Activated CD4-positive, alpha-beta T cell treated with anti-CD3 and anti-CD28 coated beads for 48 hours (primary cell): ENCODE results near the gene ATP8A1.

Experiments used
- DNase-seq: peaks from one replicate; pipeline ENCODE4 v3.0.0-alpha.2; 2020

The ATP8A1 gene

GRCh38 chr4:42458657-42459056, 198.2 kb downstream of the ATP8A1 start:
- DNase-seq = no peak

- DNase-seq = no peak
Observed at GRCh38 chr4:42454755-42455420, 202.0 kb downstream of the ATP8A1 start.

DNA sequence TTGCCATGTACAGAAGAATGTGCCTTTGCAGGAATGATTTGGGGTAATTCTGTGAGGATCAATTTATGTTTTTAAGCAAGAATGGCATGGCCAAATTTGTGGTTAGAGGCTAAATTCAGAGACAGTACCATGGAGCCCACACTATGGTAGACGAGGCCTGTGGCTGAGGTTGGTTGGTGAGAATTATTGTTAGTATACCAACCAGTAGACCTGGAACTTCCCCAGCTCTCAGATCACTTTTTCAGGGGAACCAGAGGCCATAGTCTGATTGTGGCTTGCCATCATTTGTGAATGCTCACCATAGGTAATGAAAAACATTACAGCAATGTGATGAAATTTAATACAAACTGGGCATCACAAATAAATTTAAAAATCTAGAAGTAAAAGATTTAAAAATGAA, 203.3 kb downstream of the ATP8A1 start:
- no peak for DNase-seq

- DNase-seq = no peak
Observed at GRCh38 chr4:42452823-42453222, 204.1 kb downstream of the ATP8A1 start.

GRCh38 chr4:42446823-42447222, 210.1 kb downstream of the ATP8A1 start:
- no peak for DNase-seq

- DNase-seq = no peak
Observed at GRCh38 chr4:42445038-42445437, 211.9 kb downstream of the ATP8A1 start.

GRCh38 chr4:42442601-42443000, 214.3 kb downstream of the ATP8A1 start:
- DNase-seq = no peak

DNA sequence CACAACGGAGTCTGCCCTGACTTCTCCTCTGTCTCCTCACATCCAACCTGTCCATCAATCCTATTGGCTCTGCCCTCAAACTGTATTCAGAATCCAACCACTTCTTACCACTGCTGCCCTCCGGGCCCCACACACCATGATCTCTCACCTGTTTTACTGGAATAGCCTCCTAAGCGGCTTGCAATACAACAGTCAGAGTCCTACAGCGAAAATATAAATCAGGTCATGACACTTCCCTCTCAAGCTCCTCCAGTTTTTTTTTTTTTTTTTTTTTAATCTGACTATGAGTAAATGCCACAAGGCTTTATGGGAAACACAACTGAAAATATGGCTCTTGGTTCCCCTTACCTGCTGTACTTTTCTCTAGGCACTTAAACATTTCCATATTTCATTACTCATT, 216.8 kb downstream of the ATP8A1 start:
- no peak for DNase-seq

GRCh38 chr4:42436928-42437565, 219.9 kb downstream of the ATP8A1 start:
- no peak for DNase-seq

DNA sequence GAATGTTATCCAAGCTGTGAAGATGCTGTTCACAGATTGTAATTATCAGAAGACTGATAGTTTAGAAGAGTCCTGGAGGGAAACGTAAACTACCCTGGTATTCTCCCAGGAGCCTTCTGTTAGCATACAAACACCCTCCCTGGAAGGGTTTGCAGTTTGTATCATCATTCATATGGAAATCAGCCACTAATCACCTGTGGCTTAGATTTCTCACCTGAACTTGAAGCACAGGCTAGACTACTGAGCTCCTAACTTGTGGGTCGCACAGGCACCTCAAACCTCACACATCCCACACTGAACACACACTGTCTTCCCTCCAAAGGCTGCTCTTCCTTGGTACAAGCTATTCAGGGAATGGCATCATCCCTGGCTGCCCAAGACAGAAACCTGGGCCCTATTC, 228.9 kb downstream of the ATP8A1 start:
- no peak for DNase-seq

DNA sequence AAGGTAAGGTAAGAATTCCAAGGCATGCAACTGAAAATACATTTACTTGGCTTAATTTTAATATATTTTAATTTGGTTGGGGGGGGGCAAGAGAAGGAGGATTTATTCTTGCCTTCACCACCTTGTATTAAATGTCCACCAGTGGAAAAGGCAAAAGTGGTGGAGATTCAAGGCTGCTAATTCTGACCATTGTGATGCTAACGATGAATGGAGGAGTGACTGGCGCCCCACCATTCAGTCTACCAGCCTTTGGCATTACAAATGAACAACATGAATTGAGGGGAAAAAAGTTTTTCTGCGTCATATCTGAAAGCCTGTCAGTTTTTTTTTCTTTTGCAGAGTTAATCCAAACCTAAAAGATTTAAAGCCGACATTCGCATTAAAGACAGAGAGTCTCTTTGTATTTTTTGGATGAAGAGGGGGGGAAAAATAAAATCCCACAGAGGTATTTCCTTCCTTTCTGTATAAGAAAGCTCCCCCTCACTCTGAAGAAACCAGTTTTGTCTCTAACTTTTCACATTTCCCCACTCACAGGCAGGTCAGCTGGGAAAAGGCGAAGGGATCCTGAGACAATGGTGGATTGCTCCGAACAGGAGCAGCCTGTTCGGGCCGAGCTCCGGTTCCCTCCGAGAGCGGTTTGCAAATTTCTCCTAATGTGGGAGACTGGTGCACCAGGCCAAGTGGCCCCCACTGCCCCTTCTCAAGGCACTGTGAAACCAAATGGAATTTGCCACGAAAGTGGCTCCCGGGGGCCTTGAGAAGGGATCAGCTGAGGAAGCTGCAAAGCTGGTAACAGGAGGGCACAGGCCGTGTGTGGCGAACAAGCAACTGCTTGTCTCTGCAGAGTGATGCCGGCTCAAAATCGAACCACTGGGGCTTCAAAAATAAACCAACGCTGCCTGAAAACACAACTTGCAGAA, 231.5 kb downstream of the ATP8A1 start:
- DNase-seq = no peak

DNA sequence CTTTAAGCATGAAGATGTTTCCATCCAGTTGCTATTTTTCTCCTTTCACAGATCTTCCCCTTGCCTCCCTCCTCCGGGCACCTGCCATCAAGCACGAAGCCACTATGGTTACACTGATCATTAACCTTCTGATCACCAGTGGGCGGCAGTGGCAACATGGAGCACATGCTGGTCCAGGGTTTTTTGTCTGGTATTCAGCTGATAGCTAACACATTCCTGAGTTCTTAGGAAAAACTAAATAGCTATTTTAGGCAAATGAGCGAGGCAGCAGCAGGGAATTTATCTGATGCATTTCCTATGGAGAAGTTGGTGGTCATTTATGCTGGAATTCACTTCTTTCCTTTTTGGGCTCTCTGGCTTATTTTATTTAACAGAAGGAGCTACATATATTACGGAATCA, 236.8 kb downstream of the ATP8A1 start:
- DNase-seq = no peak

DNA sequence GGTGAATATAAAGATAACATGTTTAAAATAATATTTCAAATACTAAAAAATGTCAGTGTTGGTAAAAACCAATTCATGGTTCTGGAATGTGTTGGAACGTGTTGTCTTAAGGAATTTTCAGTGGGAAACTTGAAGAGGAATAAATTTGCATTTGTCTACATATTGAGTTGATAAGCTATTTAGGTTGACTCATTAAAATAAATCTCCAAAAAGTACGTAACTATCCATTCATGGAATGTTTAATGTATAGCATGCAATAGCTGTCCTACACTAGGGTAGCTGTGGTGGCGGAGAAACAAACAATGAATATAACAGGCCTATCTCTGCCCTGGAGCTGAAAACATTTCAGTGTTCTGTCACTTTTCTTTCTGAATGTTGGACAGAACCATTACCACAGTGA, 239.4 kb downstream of the ATP8A1 start:
- DNase-seq = no peak

GRCh38 chr4:42416017-42416416, 240.9 kb downstream of the ATP8A1 start:
- no peak for DNase-seq

GRCh38 chr4:42415281-42415680, 241.6 kb downstream of the ATP8A1 start:
- no peak for DNase-seq

DNA sequence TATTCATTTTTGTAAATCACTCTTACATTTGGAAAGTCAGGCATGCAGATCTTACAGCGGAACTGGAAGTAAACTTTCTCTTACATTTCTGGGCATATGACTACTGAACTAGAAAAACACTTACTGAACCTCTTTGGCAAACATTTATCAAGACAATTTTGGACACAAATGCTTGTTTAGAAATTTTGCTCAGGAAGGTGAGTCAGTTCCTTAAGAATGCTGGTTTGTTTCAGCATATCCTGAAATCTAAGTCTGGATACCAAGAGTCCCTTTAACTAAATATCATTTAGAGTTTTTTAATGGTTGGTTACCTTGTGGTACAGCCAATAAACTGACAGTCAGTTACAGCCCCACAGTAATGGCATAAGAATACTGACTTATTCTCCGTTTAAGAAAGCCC, 244.7 kb downstream of the ATP8A1 start:
- no peak for DNase-seq

DNA sequence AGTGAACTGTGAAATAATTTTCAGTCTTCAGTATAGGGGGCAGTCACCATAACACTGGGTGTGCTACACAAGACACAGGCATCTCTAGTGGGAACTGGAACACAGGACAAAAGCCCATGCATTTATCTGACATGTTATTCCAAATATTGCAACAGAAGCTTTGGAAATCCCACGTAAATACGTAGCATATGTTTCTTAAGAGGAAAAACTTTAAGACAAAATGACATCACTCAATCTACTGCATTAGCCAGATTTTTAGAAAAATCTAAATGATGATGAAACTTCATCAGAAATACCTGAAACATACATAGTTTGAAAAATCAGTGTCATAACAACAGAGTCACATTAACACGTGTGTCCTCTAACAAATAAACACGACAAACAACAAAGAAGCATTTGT, 245.1 kb downstream of the ATP8A1 start:
- DNase-seq = no peak

- no peak for DNase-seq
Observed at GRCh38 chr4:42410446-42410845, 246.5 kb downstream of the ATP8A1 start.

DNA sequence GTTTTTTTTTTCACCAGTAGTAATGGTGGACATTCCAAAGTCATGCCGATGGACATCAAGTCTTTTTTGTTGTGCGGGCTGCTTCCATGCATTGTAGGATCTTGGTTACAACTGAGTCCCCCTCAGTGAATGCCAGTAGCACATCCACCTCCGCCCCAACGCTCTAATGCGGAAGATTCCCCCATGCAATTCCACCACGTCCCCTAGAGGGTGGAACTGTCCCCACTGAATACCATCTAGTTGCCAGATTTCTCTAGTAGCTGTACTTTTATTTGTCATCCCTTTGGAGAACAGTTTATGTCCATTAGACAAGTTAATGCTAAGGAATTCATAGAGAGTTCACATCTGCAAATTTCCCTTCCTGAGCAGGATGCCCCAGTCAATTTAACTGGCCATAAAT, 252.9 kb downstream of the ATP8A1 start:
- no peak for DNase-seq

DNA sequence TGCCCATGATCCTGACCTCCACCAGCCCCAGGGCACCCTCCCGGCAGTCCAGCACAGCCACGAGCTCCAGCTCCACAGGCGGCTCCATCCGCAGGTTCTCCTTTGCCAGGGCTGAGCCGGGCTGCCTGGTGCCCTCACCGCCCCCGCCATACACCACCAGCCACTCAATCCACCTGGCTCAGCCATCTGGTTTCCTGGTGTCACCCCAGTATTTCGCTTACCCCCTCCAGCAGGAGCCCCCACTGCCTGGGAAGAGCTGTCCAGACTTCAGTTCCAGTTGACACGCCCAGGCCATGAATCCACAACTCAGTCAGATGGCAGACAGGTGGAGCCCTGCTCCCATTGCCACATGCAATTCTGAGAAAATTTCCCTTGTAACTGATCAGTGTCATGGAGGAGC, 255.7 kb downstream of the ATP8A1 start:
- no peak for DNase-seq

DNA sequence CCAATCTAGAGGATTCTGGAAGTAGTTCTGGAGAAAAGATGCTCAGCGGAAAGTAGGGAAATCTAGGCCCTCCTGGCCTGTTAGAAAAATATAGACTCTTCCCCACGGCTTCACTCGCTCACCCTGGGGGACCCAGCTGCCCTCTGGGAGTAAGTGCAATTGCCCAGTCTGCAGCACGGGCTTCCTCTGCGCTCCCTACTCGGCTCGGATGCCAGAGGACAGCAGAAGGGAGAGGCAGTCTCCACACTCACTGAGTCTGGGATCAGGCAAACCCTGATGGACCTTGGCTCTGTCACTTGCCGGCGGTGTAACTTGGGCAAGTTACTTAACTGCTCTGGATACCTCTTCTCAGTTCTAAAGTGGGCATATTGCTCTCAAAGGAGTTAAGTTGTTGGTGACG, 257.5 kb downstream of the ATP8A1 start:
- DNase-seq = no peak

DNA sequence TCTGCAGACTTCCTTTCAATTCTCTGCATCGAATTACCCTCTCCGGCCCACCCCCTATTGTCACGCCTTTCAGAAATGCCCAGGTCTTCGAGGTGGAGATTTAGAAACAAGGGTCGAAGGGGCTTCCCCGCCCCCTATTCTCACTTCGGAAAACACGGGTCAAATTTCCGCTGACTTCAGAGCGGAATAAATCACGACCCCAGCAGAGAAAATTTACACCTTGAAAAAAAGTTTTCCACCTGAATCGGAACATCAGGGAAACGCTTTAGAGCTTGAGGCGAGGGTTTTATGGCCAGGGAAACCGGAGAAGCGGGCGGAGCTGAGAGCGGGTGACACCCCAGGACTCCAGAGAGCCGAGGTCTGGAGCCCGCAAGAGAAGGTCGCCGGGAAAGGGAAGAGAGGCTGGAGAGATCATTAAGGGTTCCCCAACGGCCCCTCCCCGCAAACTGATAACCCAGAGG, 258.0 kb downstream of the ATP8A1 start:
- DNase-seq = no peak

DNA sequence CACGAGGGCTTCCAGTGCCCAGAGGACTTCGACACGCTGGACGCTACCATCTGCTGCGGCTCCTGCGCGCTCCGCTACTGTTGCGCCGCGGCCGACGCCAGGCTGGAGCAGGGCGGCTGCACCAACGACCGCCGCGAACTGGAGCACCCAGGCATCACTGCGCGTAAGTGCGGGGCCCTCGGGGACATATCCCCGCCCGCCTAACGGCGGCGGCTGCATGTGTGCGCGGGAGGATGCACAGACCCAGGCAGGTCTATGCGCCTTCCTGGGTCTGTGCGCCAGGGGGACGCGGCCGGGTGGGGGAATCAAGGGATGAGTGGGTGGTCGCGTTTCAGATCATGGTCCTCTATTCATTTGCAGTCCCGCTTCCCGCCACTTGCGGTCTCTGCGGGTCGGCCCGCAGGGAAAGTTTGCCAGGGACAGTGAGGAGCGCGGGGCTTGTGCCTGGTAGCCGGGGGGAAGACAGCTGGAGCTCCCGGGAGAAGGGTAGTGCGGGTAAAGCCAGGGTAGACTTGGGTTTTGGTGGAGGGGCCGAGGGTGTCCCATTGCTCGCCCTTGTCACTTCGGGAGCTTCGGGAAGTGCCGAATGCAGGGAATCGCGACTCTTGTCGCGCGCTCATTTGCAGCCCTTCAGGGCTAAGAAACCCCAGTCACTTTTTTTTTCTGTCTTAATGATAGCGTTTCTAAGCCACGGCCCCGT, 258.6 kb downstream of the ATP8A1 start:
- peak; percentile 37 for DNase-seq
